NCI-H2196 treated with DMSO at 0.1 percent for 48 hours (cell line): ENCODE results near the gene OTC.

Experiments used
- DNase-seq: peaks from one replicate; lab custom pipeline; 2025; ENCODE audit not compliant: unreplicated experiment; lab: John Stamatoyannopoulos, UW

Gene OTC

GRCh38 chrX:38465686-38466085 is 113.3 kb downstream of the OTC start:
- no peak for DNase-seq

DNA sequence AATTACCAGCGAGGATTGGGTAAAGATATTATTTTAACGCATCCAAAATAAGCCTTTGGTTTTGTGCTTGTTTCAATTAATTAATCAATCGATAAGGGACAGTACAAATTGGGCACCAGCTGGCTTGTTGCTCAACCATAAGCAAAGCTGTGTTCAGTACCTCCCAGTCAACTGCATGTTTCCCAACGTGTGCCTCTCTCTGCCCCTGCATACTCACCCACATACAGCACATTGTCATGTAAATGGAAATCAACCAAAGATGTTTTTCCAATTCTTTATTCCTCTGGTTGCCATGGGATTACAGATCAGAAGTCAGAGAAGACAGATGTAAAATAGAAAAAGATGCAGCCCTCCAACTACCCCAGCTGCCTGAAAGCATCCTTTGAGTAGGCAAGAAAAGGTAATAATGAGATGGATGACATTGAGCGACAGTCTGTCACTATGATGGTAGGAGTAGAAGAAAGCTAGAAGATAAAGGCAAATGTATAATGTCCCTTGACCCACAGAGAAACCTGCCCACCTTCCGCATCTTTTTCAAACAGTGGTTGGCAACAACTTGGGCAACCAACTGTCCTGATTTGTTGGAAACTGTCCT is 116.3 kb downstream of the OTC start:
- DNase-seq: no peak
